GM12878 (cell line): ENCODE results near the gene CLCN2. TPM values are rescaled to one million over a fixed set of nuclear protein-coding genes. Genes with fewer than 3 reads are reported as not detected.

ENCODE experiments used
- ATAC-seq: fragments of 200-7000 bp; cut with Tn5 transposase; 3 replicates; pipeline ENCODE4 v1.9.1; 2020; ENCODE audit warnings: mild to moderate bottlenecking, moderate library complexity
- Bru-seq: library from RNA; stranded (reverse); fragments of 400-500 nt; gene quantifications from one replicate; lab custom pipeline; 2021; lab: Mats Ljungman, UMichigan
- BruChase-seq, 2 experiments: library from RNA; stranded (reverse); fragments of 400-500 nt; gene quantifications; one replicate each; lab custom pipeline; 2021; lab: Mats Ljungman, UMichigan
- BruUV-seq: library from RNA; stranded (reverse); fragments of 400-500 nt; replicated peaks from 2 replicates; lab custom pipeline; 2021; lab: Mats Ljungman, UMichigan
- CTCF ChIA-PET: fragments of 300-600 bp; sonication (Branson Sonifier 250); formaldehyde crosslinking; extraction: SDS; loops from one replicate; lab custom pipeline; 2021; ENCODE audit warnings: inconsistent platforms; lab: Yijun Ruan, JAX
- POLR2A ChIA-PET: fragments of 350-600 bp; formaldehyde crosslinking; extraction: SDS; loops from one replicate; lab custom pipeline; 2021; ENCODE audit warnings: inconsistent platforms; lab: Charles Lee
- RAD21 ChIA-PET: fragments of 300-600 bp; sonication (Branson Sonifier 250); formaldehyde crosslinking; loops from one replicate; lab custom pipeline; 2023; ENCODE audit warnings: antibody characterized with exemption; ENCODE audit not compliant: unreplicated experiment; lab: Charles Lee
- SMC1A ChIA-PET: fragments of 300-600 bp; sonication (Branson Sonifier 250); formaldehyde crosslinking; loops from one replicate; lab custom pipeline; 2023; ENCODE audit not compliant: unreplicated experiment, uncharacterized antibody; lab: Charles Lee
- DNase-seq: peaks from one replicate; pipeline ENCODE4 v3.0.0-alpha.2; 2011; ENCODE audit warnings: low read depth, low spot score
- FAIRE-seq: peaks from 3 replicates; lab custom pipeline; 2011; peaks lifted over from hg19 to GRCh38; lab: Jason Lieb, UNC
- H2AFZ ChIP-seq: 2 replicates; pipeline ENCODE4 v1.6.0; 2011; ENCODE audit warnings: low read depth, low read length, control low read depth; ENCODE audit not compliant: control insufficient read depth
- H3K27ac ChIP-seq: 2 replicates; pipeline ENCODE4 v1.5.1; 2011; ENCODE audit warnings: control low read depth; ENCODE audit not compliant: control insufficient read depth, insufficient read depth
- H3K27me3 ChIP-seq, 2 experiments: replicated peaks in 1 of 2; 2 replicates each; pipeline versions ENCODE4 v1.6.0 to v1.6.1; 2011; ENCODE audit warnings: low read length in 1 of 2; ENCODE audit not compliant: control insufficient read depth in 2 of 2, insufficient read depth in 2 of 2
- H3K36me3 ChIP-seq, 2 experiments: 2 replicates each; pipeline ENCODE4 v1.5.1; 2011; ENCODE audit warnings: low read length in 1 of 2; ENCODE audit not compliant: control insufficient read depth in 2 of 2, insufficient read depth in 2 of 2
- H3K4me1 ChIP-seq: 2 replicates; pipeline ENCODE4 v1.6.1; 2011; ENCODE audit warnings: mild to moderate bottlenecking, low read length, moderate library complexity, mixed read lengths; ENCODE audit not compliant: control insufficient read depth, insufficient read depth
- H3K4me2 ChIP-seq: 2 replicates; pipeline ENCODE4 v1.6.0; 2011; ENCODE audit warnings: control low read depth; ENCODE audit not compliant: control insufficient read depth, insufficient read depth
- H3K4me3 ChIP-seq: fragments of 200-600 bp; sonication (generic); 2 replicates; pipeline ENCODE4 v1.5.1; 2016
- H3K79me2 ChIP-seq: 2 replicates; pipeline ENCODE4 v1.6.0; 2011; ENCODE audit warnings: low read length; ENCODE audit not compliant: control insufficient read depth, insufficient read depth
- H3K9ac ChIP-seq: 2 replicates; pipeline ENCODE4 v1.8.0; 2011; ENCODE audit warnings: low read length, control low read depth, mixed read lengths; ENCODE audit not compliant: control insufficient read depth, insufficient read depth
- H3K9me3 ChIP-seq: replicated peaks from 3 replicates; pipeline ENCODE4 v1.5.1; 2011; ENCODE audit warnings: mild to moderate bottlenecking, low read length; ENCODE audit not compliant: control insufficient read depth, insufficient read depth
- H4K20me1 ChIP-seq: 2 replicates; pipeline ENCODE4 v1.6.0; 2011; ENCODE audit not compliant: control insufficient read depth, insufficient read depth
- BACH1 ChIP-seq: fragments of 450-650 bp; IDR thresholded peaks from 2 replicates; pipeline ENCODE4 v1.6.1; 2017; ENCODE audit warnings: mild to moderate bottlenecking, borderline replicate concordance
- BCL11A ChIP-seq: IDR thresholded peaks from 2 replicates; pipeline ENCODE4 v1.6.1; 2011; ENCODE audit warnings: low read depth, low read length
- GATAD2B ChIP-seq: fragments of 450-650 bp; conservative IDR thresholded peaks from 2 replicates; pipeline ENCODE4 v1.6.1; 2017; ENCODE audit warnings: low read depth, mild to moderate bottlenecking, moderate library complexity
- IKZF1 ChIP-seq: fragments of 450-650 bp; conservative IDR thresholded peaks from 2 replicates; pipeline ENCODE4 v1.6.1; 2017; ENCODE audit warnings: antibody characterized with exemption, mild to moderate bottlenecking
- LARP7 ChIP-seq: fragments of 450-650 bp; IDR thresholded peaks from 2 replicates; pipeline ENCODE4 v1.6.1; 2017; ENCODE audit warnings: mild to moderate bottlenecking
- MXI1 ChIP-seq: fragments of 150-350 bp; IDR thresholded peaks from 2 replicates; pipeline ENCODE4 v1.6.1; 2011; ENCODE audit warnings: low read depth, mild to moderate bottlenecking, inconsistent platforms, low read length, improper control_type of control experiment
- NFYA ChIP-seq: IDR thresholded peaks from 2 replicates; pipeline ENCODE4 v1.6.1; 2011; ENCODE audit warnings: low read depth, mild to moderate bottlenecking, low read length, improper control_type of control experiment, borderline replicate concordance
- NFYB ChIP-seq: IDR thresholded peaks from 2 replicates; pipeline ENCODE4 v1.6.1; 2011; ENCODE audit warnings: low read depth, mild to moderate bottlenecking, low read length, improper control_type of control experiment, moderate library complexity; ENCODE audit not compliant: insufficient read depth
- NR2F1 ChIP-seq: fragments of 450-650 bp; conservative IDR thresholded peaks from 2 replicates; pipeline ENCODE4 v1.6.1; 2017; ENCODE audit warnings: mild to moderate bottlenecking
- PAX8 ChIP-seq: fragments of 450-650 bp; IDR thresholded peaks from 2 replicates; pipeline ENCODE4 v1.6.1; 2017; ENCODE audit warnings: mild to moderate bottlenecking, moderate library complexity
- POLR2AphosphoS2 ChIP-seq: IDR thresholded peaks from 2 replicates; pipeline ENCODE4 v1.6.1; 2011; ENCODE audit warnings: low read depth, mild to moderate bottlenecking, low read length, improper control_type of control experiment, moderate library complexity
- POLR2AphosphoS5 ChIP-seq: IDR thresholded peaks from 2 replicates; pipeline ENCODE4 v1.6.1; 2011; ENCODE audit warnings: mild to moderate bottlenecking, low read length, inconsistent platforms
- RB1 ChIP-seq: fragments of 450-650 bp; formaldehyde crosslinking; IDR thresholded peaks from 2 replicates; pipeline ENCODE4 v1.6.1; 2017; ENCODE audit warnings: mild to moderate bottlenecking, borderline replicate concordance
- RELA ChIP-seq: fragments of 450-650 bp; IDR thresholded peaks from 2 replicates; pipeline ENCODE4 v1.8.0; 2014; ENCODE audit warnings: borderline replicate concordance; ENCODE audit not compliant: partially characterized antibody
- RELB ChIP-seq: fragments of 450-650 bp; IDR thresholded peaks from 2 replicates; pipeline ENCODE4 v1.6.1; 2017; ENCODE audit warnings: low read depth, mild to moderate bottlenecking, moderate library complexity
- SMAD5 ChIP-seq: IDR thresholded peaks from 2 replicates; pipeline ENCODE4 v1.6.1; 2016; ENCODE audit warnings: antibody characterized with exemption, low read depth
- SMARCA5 ChIP-seq: fragments of 450-650 bp; IDR thresholded peaks from 2 replicates; pipeline ENCODE4 v1.6.1; 2017; ENCODE audit warnings: mild to moderate bottlenecking
- SREBF1 ChIP-seq: IDR thresholded peaks from 2 replicates; pipeline ENCODE4 v1.6.1; 2012; ENCODE audit warnings: mild to moderate bottlenecking, low read length
- TARDBP ChIP-seq: IDR thresholded peaks from 2 replicates; pipeline ENCODE4 v1.6.1; 2016; ENCODE audit warnings: borderline replicate concordance
- WGBS: methylation state at CpG from one replicate; pipeline ENCODE4 v1.1.6; 2016; ENCODE audit warnings: low lambda C conversion rate; ENCODE audit not compliant: insufficient replicate concordance, insufficient coverage; ENCODE audit errors: missing lambda C conversion rate; 5-methylcytosine and 5-hydroxymethylcytosine counted together
- in situ Hi-C: fragments of 300-500 bp; cut with MboI; formaldehyde crosslinking; loops from 9 replicates; pipeline ENCODE4 v1.14.3; 2018; ENCODE audit warnings: mixed read lengths
- intact Hi-C: fragments of 100-400 bp; cut with micrococcal nuclease; formaldehyde crosslinking; loops from one replicate; pipeline ENCODE4 v1.14.2; 2022; ENCODE audit not compliant: unreplicated experiment
- long read RNA-seq, 2 experiments: library from polyadenylated mRNA; unstranded; transcript quantifications; one replicate each; pipeline ENCODE4 v2.0.0, GENCODE V29; 2019 to 2020
- polyA minus RNA-seq, 3 experiments: library from RNA; depleted of rRNA, polyadenylated mRNA; stranded (reverse); fragments of >200 nt; gene quantifications; 2 replicates each; pipeline ENCODE4 v1.2.3, GENCODE V29; 2011
- polyA plus RNA-seq, 11 experiments: library from polyadenylated mRNA; depleted of rRNA in 4 of 11; unstranded in 6 of 11; stranded (reverse) in 5 of 11; fragments of >200 nt; fragmentation: Nextera tagmentation in 4 of 11; fragmentation: Illumina TruSeq in 1 of 11; extraction: Ambion mirVana in 4 of 11; extraction: Trizol in 1 of 11; gene quantifications; 1 replicate in 1 of 11; 2 replicates in 10 of 11; pipeline versions ENCODE4 v1.2.1 to v1.2.3, GENCODE V29; 2011 to 2016; ENCODE audit warnings: inconsistent platforms in 2 of 11, missing spikeins in 2 of 11, low read depth in 1 of 11
- total RNA-seq, 4 experiments: library from RNA; depleted of rRNA in 3 of 4; stranded (reverse); fragments of >200 nt in 3 of 4; fragmentation: Illumina TruSeq in 1 of 4; extraction: Trizol in 1 of 4; gene quantifications; 2 replicates each; pipeline versions ENCODE4 v1.2.1 to v1.2.3, GENCODE V29; 2013 to 2021

Gene CLCN2
- total RNA-seq (2013; cell fraction: nucleolus; rRNA removed) = 3.0 and 3.7 TPM in 2 replicates
- total RNA-seq (2014; rRNA removed) = 1.4 and 1.5 TPM in 2 replicates
- total RNA-seq (2014; rRNA removed; fragmentation: Illumina TruSeq; extraction: Trizol) = 0.85 and 1.0 TPM in 2 replicates
- total RNA-seq (2021) = 1.7 and 2.6 TPM in 2 replicates
- 0.60 TPM for polyA plus RNA-seq (2011; ENCODE audit: low read depth)
- 0.22 and 0.80 TPM in 2 replicates for polyA plus RNA-seq (2011; rRNA removed)
- polyA plus RNA-seq (2011; cell fraction: cytosol; rRNA removed) = 0.39 and 0.79 TPM in 2 replicates
- 6.9 and 9.4 TPM in 2 replicates for polyA plus RNA-seq (2011; cell fraction: nucleus; rRNA removed)
- 0.77 and 0.91 TPM in 2 replicates for polyA plus RNA-seq (2012)
- polyA plus RNA-seq (2014; fragmentation: Illumina TruSeq; extraction: Trizol) = 0.89 and 1.1 TPM in 2 replicates
- under 1 TPM in 1 of 2 experiments, not detected in 1; 0.13 TPM for polyA plus RNA-seq (2014; fragmentation: Nextera tagmentation; extraction: Ambion mirVana)
- polyA plus RNA-seq (2014; rRNA removed) = 2.4 and 2.5 TPM in 2 replicates
- polyA plus RNA-seq (2016; fragmentation: Nextera tagmentation; extraction: Ambion mirVana) = under 1 TPM; 0.73 to 0.79 TPM
- polyA minus RNA-seq (2011; rRNA and poly(A)+ RNA removed) = 1.0 and 1.9 TPM in 2 replicates
- polyA minus RNA-seq (2011; cell fraction: cytosol; rRNA and poly(A)+ RNA removed) = 0.62 TPM in 1 of 2 replicates, not detected in the other
- 4.8 and 9.9 TPM in 2 replicates for polyA minus RNA-seq (2011; cell fraction: nucleus; rRNA and poly(A)+ RNA removed)
- percentile 38 among the genes with signal in this experiment for Bru-seq, nascent RNA
- BruChase-seq, experiment 1, labeled RNA remaining after a 6-hour chase = percentile 33 among the genes with signal in this experiment
- BruChase-seq, experiment 2, labeled RNA remaining after a 2-hour chase = percentile 37 among the genes with signal in this experiment
- long read RNA-seq, experiment 1, partial matches to known transcripts = 0 of 1 reads
- long read RNA-seq, experiment 1, other reads (novel, unspliced or antisense) = 1 of 1 reads
- long read RNA-seq, experiment 2 = 0 reads

GRCh38 chr3:184361532-184361931 is at the start of gene CLCN2, which contains the start of gene POLR2H:
CLCN2 (minus strand) TSS chr3:184361605; CDS start chr3:184361479, 126 bp downstream.
POLR2H (plus strand) TSS chr3:184361710; CDS start chr3:184363493, 1,783 bp downstream.
- WGBS = 0% methylated on average over 2 of the region's 56 CpGs
- Histone ChIP-seq H3K4me2 (peak within 1 kb of the TSS; percentile 93), H3K9me3 (no peaks in the 10 kb centered on the region), H3K27me3 (no peaks in the 10 kb centered on the region; a peak in 1 of 4 replicates), H3K36me3 (peaks cover 0 to 2% of the 10 kb centered on the region in 2 experiments; a peak in 1 of 4 replicates), H3K27ac (peak within 1 kb of the TSS; percentile 87), H3K4me1 (peaks cover 10% of the 10 kb centered on the region), H3K4me3 (peak within 1 kb of the TSS; percentile 67), H3K9ac (peak within 1 kb of the TSS; percentile 81), H2AFZ (peak within 1 kb of the TSS; percentile 75), H3K79me2 (peaks cover 18% of the 10 kb centered on the region), H4K20me1 (no peaks in the 10 kb centered on the region)
- ChIA-PET POLR2A (interaction anchor here (0.6 to 0.9 kb wide), 3 partner anchors 9 to 175 kb away, joined by 3 to 4 read pairs (median 4); no protein-coding TSS in a partner anchor), SMC1A (interaction anchor here (1.7 kb wide), 1 partner anchor 11 kb away, joined by 6 read pairs; no protein-coding TSS in a partner anchor), RAD21 (interaction anchor here (1.2 to 1.4 kb wide), 2 partner anchors 10 to 11 kb away, joined by 3 to 7 read pairs; no protein-coding TSS in a partner anchor), CTCF (interaction anchor here (0.7 to 2.9 kb wide), 3 partner anchors 10 to 153 kb away, joined by 3 to 10 read pairs (median 4); no protein-coding TSS in a partner anchor)
- intact Hi-C loops (loop anchor here (5.0 kb wide), 1 partner anchor 44 kb away; no protein-coding TSS in a partner anchor), in situ Hi-C loops (no loop called here)
- no TSS peak for BruUV-seq
- ATAC-seq (peak; percentile 65), DNase-seq (no peak), FAIRE-seq (no peak)
- TF ChIP-seq GATAD2B (peak; percentile 60; the same call in 1 of the 2 replicates), SMAD5 (no peak), PAX8 (no peak), NR2F1 (peak; percentile 47; the same call in 1 of the 2 replicates), IKZF1 (peak; percentile 46), RELA (no peak), SREBF1 (no peak), TARDBP (no peak), BACH1 (no peak), RELB (no peak), POLR2AphosphoS2 (no peak), LARP7 (peak; percentile 52; the same call in 1 of the 2 replicates), NFYA (no peak), RB1 (no peak), MXI1 (peak; percentile 45; the same call in 1 of the 2 replicates), BCL11A (no peak), NFYB (no peak), SMARCA5 (no peak), POLR2AphosphoS5 (no peak)
